Caco-2 (cell line): Measurements from ENCODE around the gene NUDCD3. TPM values are rescaled to one million over a fixed set of nuclear protein-coding genes. Genes with fewer than 3 reads are reported as not detected.

ENCODE experiments used
- BruUV-seq: library from RNA; stranded (reverse); fragments of 400-500 nt; replicated peaks from 2 replicates; lab custom pipeline; 2021; lab: Mats Ljungman, UMichigan
- CTCF ChIA-PET: fragments of 300-600 bp; sonication (Branson Sonifier 250); formaldehyde crosslinking; loops from one replicate; lab custom pipeline; 2022; ENCODE audit warnings: antibody characterized with exemption; lab: Charles Lee
- POLR2A ChIA-PET: fragments of 300-600 bp; sonication (Branson Sonifier 250); formaldehyde crosslinking; loops from one replicate; lab custom pipeline; 2022; ENCODE audit warnings: antibody characterized with exemption; lab: Charles Lee
- DNase-seq, 2 experiments: peaks; one replicate each; pipeline versions ENCODE4 v3.0.0 to v3.0.0-alpha.2; 2020 to 2022
- H3K27me3 ChIP-seq: replicated peaks from 2 replicates; pipeline ENCODE4 v1.6.0; 2011; ENCODE audit warnings: low read length; ENCODE audit not compliant: control insufficient read depth, insufficient read depth
- H3K36me3 ChIP-seq: 2 replicates; pipeline ENCODE4 v1.5.1; 2011; ENCODE audit warnings: low read length; ENCODE audit not compliant: control insufficient read depth, insufficient read depth
- H3K4me1 ChIP-seq: fragments of 250-450 bp; sonication (Bioruptor Pico); 2 replicates; pipeline ENCODE4 v1.5.1; 2020; ENCODE audit warnings: mild to moderate bottlenecking
- H3K4me3 ChIP-seq: 2 replicates; pipeline ENCODE4 v1.5.1; 2011; ENCODE audit warnings: low read depth, mild to moderate bottlenecking, control low read depth, low read length
- H3K9me3 ChIP-seq: fragments of 250-450 bp; sonication (Bioruptor Pico); 2 replicates; pipeline ENCODE4 v1.5.1; 2020; ENCODE audit warnings: mild to moderate bottlenecking, moderate library complexity
- H3K27ac Mint-ChIP-seq: one replicate; pipeline ENCODE4 v1.8.0; 2022; ENCODE audit warnings: mixed read lengths; ENCODE audit not compliant: unreplicated experiment
- H3K27me3 Mint-ChIP-seq: one replicate; pipeline ENCODE4 v1.8.0; 2022; ENCODE audit warnings: mixed read lengths; ENCODE audit not compliant: insufficient read depth, unreplicated experiment
- H3K36me3 Mint-ChIP-seq: one replicate; pipeline ENCODE4 v1.8.0; 2022; ENCODE audit warnings: mild to moderate bottlenecking, mixed read lengths; ENCODE audit not compliant: insufficient read depth, unreplicated experiment
- H3K4me1 Mint-ChIP-seq: one replicate; pipeline ENCODE4 v1.8.0; 2022; ENCODE audit warnings: low read depth, mixed read lengths; ENCODE audit not compliant: unreplicated experiment
- H3K4me3 Mint-ChIP-seq: one replicate; pipeline ENCODE4 v1.8.0; 2022; ENCODE audit warnings: mild to moderate bottlenecking, moderate library complexity, mixed read lengths; ENCODE audit not compliant: unreplicated experiment
- H3K9me3 Mint-ChIP-seq: one replicate; pipeline ENCODE4 v1.8.0; 2022; ENCODE audit warnings: mixed read lengths; ENCODE audit not compliant: unreplicated experiment
- CTCF ChIP-seq, 2 experiments: fragments of 200-600 bp in 1 of 2; IDR thresholded peaks; 1 replicate in 1 of 2; 2 replicates in 1 of 2; pipeline versions ENCODE4 v1.5.1 to v1.8.0; 2011 to 2022; ENCODE audit warnings: antibody characterized with exemption in 1 of 2, control low read depth in 1 of 2, inconsistent platforms in 1 of 2, low read depth in 1 of 2, low read length in 1 of 2, mild to moderate bottlenecking in 1 of 2, moderate library complexity in 1 of 2; ENCODE audit not compliant: insufficient read depth in 1 of 2, severe bottlenecking in 1 of 2, unreplicated experiment in 1 of 2
- intact Hi-C: fragments of 100-400 bp; cut with micrococcal nuclease; formaldehyde crosslinking; loops from one replicate; pipeline ENCODE4 v1.10.0; 2022; ENCODE audit not compliant: unreplicated experiment
- total RNA-seq: library from RNA; stranded (reverse); gene quantifications from 2 replicates; pipeline ENCODE4 v1.2.3, GENCODE V29; 2022

NUDCD3 gene
- total RNA-seq, 1 experiment from 2014 or later: 116 TPM

- H3K4me1 Mint-ChIP-seq: peaks cover 35% of the 10 kb centered on the region
These were observed 17.6 kb downstream of the NUDCD3 start for GRCh38 chr7:44472843-44473242.

DNA sequence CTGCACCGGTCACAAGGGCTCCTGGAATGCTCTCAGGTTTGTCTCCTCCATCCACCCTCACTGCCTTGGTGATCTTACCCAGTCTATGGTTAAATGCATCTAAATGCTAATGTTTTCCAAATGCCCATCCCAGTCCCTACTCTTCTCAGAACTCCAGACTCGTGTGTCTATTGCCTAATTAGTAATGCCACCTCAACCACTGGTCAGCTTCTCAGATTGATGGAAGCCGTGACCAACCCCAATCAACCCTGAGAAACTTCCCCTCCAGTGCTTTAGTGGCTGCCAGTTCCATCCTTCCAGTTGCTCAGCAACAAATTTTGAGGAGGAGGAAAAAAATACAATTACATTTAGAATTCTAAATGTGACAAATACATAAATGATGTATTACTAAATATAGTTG is 18.6 kb downstream of the NUDCD3 start:
- intact Hi-C loops: loop anchor here (10.0 kb wide), 1 partner anchor 337 kb away; no protein-coding TSS in a partner anchor
- no peaks in the 10 kb centered on the region for H3K27me3 ChIP-seq
- Mint-ChIP-seq H3K36me3 (peaks cover 65% of the 10 kb centered on the region), H3K9me3 (no peaks in the 10 kb centered on the region), H3K4me3 (no peak overlapping the region), H3K27me3 (no peaks in the 10 kb centered on the region), H3K27ac (no peak overlapping the region), H3K4me1 (peaks cover 30% of the 10 kb centered on the region)
- no peak overlapping the region for H3K4me3 ChIP-seq
- POLR2A ChIA-PET: no interaction called here
- peaks cover 16% of the 10 kb centered on the region for H3K4me1 ChIP-seq
- no peaks in the 10 kb centered on the region for H3K9me3 ChIP-seq
- CTCF ChIA-PET: no interaction called here
- no peak for DNase-seq
- H3K36me3 ChIP-seq: no peaks in the 10 kb centered on the region; the same call in none of the 2 replicates
- no TSS peak for BruUV-seq
- TF ChIP-seq CTCF (IDR thresholded peaks at IDR 0.05; ENCODE audit: insufficient read depth in 1 of 2, low read depth in 1 of 2, low read length in 1 of 2, severe bottlenecking in 1 of 2, unreplicated experiment in 1 of 2): no peak

More at GRCh38 chr7:44472843-44473242, 17.6 kb downstream of the NUDCD3 start:
- no peaks in the 10 kb centered on the region; the same call in none of the 2 replicates for H3K36me3 ChIP-seq
- no peak for DNase-seq
- Mint-ChIP-seq H3K9me3 (no peaks in the 10 kb centered on the region), H3K27me3 (no peaks in the 10 kb centered on the region), H3K36me3 (peaks cover 63% of the 10 kb centered on the region), H3K4me3 (no peak overlapping the region), H3K27ac (peak overlapping the region; percentile 84)
- no peak overlapping the region for H3K4me3 ChIP-seq
- peaks cover 16% of the 10 kb centered on the region for H3K4me1 ChIP-seq
- intact Hi-C loops: loop anchor here (10.0 kb wide), 1 partner anchor 338 kb away; no protein-coding TSS in a partner anchor
- ChIA-PET CTCF (no interaction called here), POLR2A (interaction anchor here (1.0 kb wide), 1 partner anchor 18 kb away, joined by 4 read pairs; the partner anchor contains the start of gene NUDCD3)
- H3K9me3 ChIP-seq: no peaks in the 10 kb centered on the region
- no peak for TF ChIP-seq CTCF (IDR thresholded peaks at IDR 0.05; ENCODE audit: insufficient read depth in 1 of 2, low read depth in 1 of 2, low read length in 1 of 2, severe bottlenecking in 1 of 2, unreplicated experiment in 1 of 2)
- H3K27me3 ChIP-seq: no peaks in the 10 kb centered on the region
- BruUV-seq: no TSS peak

DNA sequence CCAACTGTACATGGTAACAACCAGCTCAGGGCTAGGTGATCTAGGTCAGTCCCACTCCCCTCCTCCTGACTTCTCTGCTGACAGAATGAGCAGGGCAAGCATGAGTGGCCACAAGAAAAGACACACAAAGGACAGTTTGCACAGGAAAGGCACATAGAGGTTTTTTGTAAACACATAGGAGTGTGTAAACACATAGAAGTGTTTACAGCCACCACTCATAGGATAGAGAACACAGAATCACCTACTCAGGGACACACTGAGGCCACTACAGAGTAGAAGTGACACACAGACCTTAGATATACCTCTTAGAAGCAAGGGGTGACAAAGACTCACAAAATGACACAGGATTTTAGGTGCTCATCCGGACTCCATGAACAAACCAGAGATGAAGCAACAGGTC is 19.0 kb downstream of the NUDCD3 start:
- no peak overlapping the region for H3K27ac Mint-ChIP-seq
- H3K4me1 Mint-ChIP-seq: peaks cover 30% of the 10 kb centered on the region
- H3K9me3 Mint-ChIP-seq: no peaks in the 10 kb centered on the region
- intact Hi-C loops: loop anchor here (10.0 kb wide), 1 partner anchor 337 kb away; no protein-coding TSS in a partner anchor
- no peak for TF ChIP-seq CTCF (IDR thresholded peaks at IDR 0.05; ENCODE audit: insufficient read depth in 1 of 2, low read depth in 1 of 2, low read length in 1 of 2, severe bottlenecking in 1 of 2, unreplicated experiment in 1 of 2)
- H3K36me3 ChIP-seq: no peaks in the 10 kb centered on the region; the same call in none of the 2 replicates
- ChIA-PET POLR2A (no interaction called here), CTCF (no interaction called here)
- BruUV-seq: no TSS peak
- H3K4me3 Mint-ChIP-seq: no peak overlapping the region
- H3K9me3 ChIP-seq: no peaks in the 10 kb centered on the region
- H3K36me3 Mint-ChIP-seq: peaks cover 64% of the 10 kb centered on the region
- H3K4me3 ChIP-seq: no peak overlapping the region
- no peaks in the 10 kb centered on the region for H3K27me3 Mint-ChIP-seq
- H3K4me1 ChIP-seq: peaks cover 16% of the 10 kb centered on the region
- DNase-seq: no peak
- H3K27me3 ChIP-seq: no peaks in the 10 kb centered on the region
